GM12878 (cell line): ENCODE results near the gene PRAMEF2. TPM values are rescaled to one million over a fixed set of nuclear protein-coding genes. Genes with fewer than 3 reads are reported as not detected.
"Not testable (repeated sequence)": the region's sequence is repeated elsewhere in the genome, so short reads cannot be mapped to it uniquely, and the experiment has no call there.

Source experiments
- ATAC-seq: fragments of 200-7000 bp; cut with Tn5 transposase; 3 replicates; pipeline ENCODE4 v1.9.1; 2020; ENCODE audit warnings: mild to moderate bottlenecking, moderate library complexity
- BruUV-seq: library from RNA; stranded (reverse); fragments of 400-500 nt; replicated peaks from 2 replicates; lab custom pipeline; 2021; lab: Mats Ljungman, UMichigan
- CTCF ChIA-PET: fragments of 300-600 bp; sonication (Branson Sonifier 250); formaldehyde crosslinking; extraction: SDS; loops from one replicate; lab custom pipeline; 2021; ENCODE audit warnings: inconsistent platforms; lab: Yijun Ruan, JAX
- POLR2A ChIA-PET: fragments of 350-600 bp; formaldehyde crosslinking; extraction: SDS; loops from one replicate; lab custom pipeline; 2021; ENCODE audit warnings: inconsistent platforms; lab: Charles Lee
- RAD21 ChIA-PET: fragments of 300-600 bp; sonication (Branson Sonifier 250); formaldehyde crosslinking; loops from one replicate; lab custom pipeline; 2023; ENCODE audit warnings: antibody characterized with exemption; ENCODE audit not compliant: unreplicated experiment; lab: Charles Lee
- SMC1A ChIA-PET: fragments of 300-600 bp; sonication (Branson Sonifier 250); formaldehyde crosslinking; loops from one replicate; lab custom pipeline; 2023; ENCODE audit not compliant: unreplicated experiment, uncharacterized antibody; lab: Charles Lee
- DNase-seq: peaks from one replicate; pipeline ENCODE4 v3.0.0-alpha.2; 2011; ENCODE audit warnings: low read depth, low spot score
- FAIRE-seq: peaks from 3 replicates; lab custom pipeline; 2011; peaks lifted over from hg19 to GRCh38; lab: Jason Lieb, UNC
- H2AFZ ChIP-seq: 2 replicates; pipeline ENCODE4 v1.6.0; 2011; ENCODE audit warnings: low read depth, low read length, control low read depth; ENCODE audit not compliant: control insufficient read depth
- H3K27ac ChIP-seq: 2 replicates; pipeline ENCODE4 v1.5.1; 2011; ENCODE audit warnings: control low read depth; ENCODE audit not compliant: control insufficient read depth, insufficient read depth
- H3K27me3 ChIP-seq, 2 experiments: replicated peaks in 1 of 2; 2 replicates each; pipeline versions ENCODE4 v1.6.0 to v1.6.1; 2011; ENCODE audit warnings: low read length in 1 of 2; ENCODE audit not compliant: control insufficient read depth in 2 of 2, insufficient read depth in 2 of 2
- H3K36me3 ChIP-seq, 2 experiments: 2 replicates each; pipeline ENCODE4 v1.5.1; 2011; ENCODE audit warnings: low read length in 1 of 2; ENCODE audit not compliant: control insufficient read depth in 2 of 2, insufficient read depth in 2 of 2
- H3K4me1 ChIP-seq: 2 replicates; pipeline ENCODE4 v1.6.1; 2011; ENCODE audit warnings: mild to moderate bottlenecking, low read length, moderate library complexity, mixed read lengths; ENCODE audit not compliant: control insufficient read depth, insufficient read depth
- H3K4me2 ChIP-seq: 2 replicates; pipeline ENCODE4 v1.6.0; 2011; ENCODE audit warnings: control low read depth; ENCODE audit not compliant: control insufficient read depth, insufficient read depth
- H3K4me3 ChIP-seq: fragments of 200-600 bp; sonication (generic); 2 replicates; pipeline ENCODE4 v1.5.1; 2016
- H3K79me2 ChIP-seq: 2 replicates; pipeline ENCODE4 v1.6.0; 2011; ENCODE audit warnings: low read length; ENCODE audit not compliant: control insufficient read depth, insufficient read depth
- H3K9ac ChIP-seq: 2 replicates; pipeline ENCODE4 v1.8.0; 2011; ENCODE audit warnings: low read length, control low read depth, mixed read lengths; ENCODE audit not compliant: control insufficient read depth, insufficient read depth
- H3K9me3 ChIP-seq: replicated peaks from 3 replicates; pipeline ENCODE4 v1.5.1; 2011; ENCODE audit warnings: mild to moderate bottlenecking, low read length; ENCODE audit not compliant: control insufficient read depth, insufficient read depth
- H4K20me1 ChIP-seq: 2 replicates; pipeline ENCODE4 v1.6.0; 2011; ENCODE audit not compliant: control insufficient read depth, insufficient read depth
- JUNB ChIP-seq: IDR thresholded peaks from 2 replicates; pipeline ENCODE4 v1.6.1; 2016; ENCODE audit warnings: antibody characterized with exemption, mild to moderate bottlenecking
- WGBS: methylation state at CpG from one replicate; pipeline ENCODE4 v1.1.6; 2016; ENCODE audit warnings: low lambda C conversion rate; ENCODE audit not compliant: insufficient replicate concordance, insufficient coverage; ENCODE audit errors: missing lambda C conversion rate; 5-methylcytosine and 5-hydroxymethylcytosine counted together
- in situ Hi-C: fragments of 300-500 bp; cut with MboI; formaldehyde crosslinking; loops from 9 replicates; pipeline ENCODE4 v1.14.3; 2018; ENCODE audit warnings: mixed read lengths
- intact Hi-C: fragments of 100-400 bp; cut with micrococcal nuclease; formaldehyde crosslinking; loops from one replicate; pipeline ENCODE4 v1.14.2; 2022; ENCODE audit not compliant: unreplicated experiment
- polyA plus RNA-seq, 11 experiments: library from polyadenylated mRNA; depleted of rRNA in 4 of 11; unstranded in 6 of 11; stranded (reverse) in 5 of 11; fragments of >200 nt; fragmentation: Nextera tagmentation in 4 of 11; fragmentation: Illumina TruSeq in 1 of 11; extraction: Ambion mirVana in 4 of 11; extraction: Trizol in 1 of 11; gene quantifications; 1 replicate in 1 of 11; 2 replicates in 10 of 11; pipeline versions ENCODE4 v1.2.1 to v1.2.3, GENCODE V29; 2011 to 2016; ENCODE audit warnings: inconsistent platforms in 2 of 11, missing spikeins in 2 of 11, low read depth in 1 of 11
- total RNA-seq, 4 experiments: library from RNA; depleted of rRNA in 3 of 4; stranded (reverse); fragments of >200 nt in 3 of 4; fragmentation: Illumina TruSeq in 1 of 4; extraction: Trizol in 1 of 4; gene quantifications; 2 replicates each; pipeline versions ENCODE4 v1.2.1 to v1.2.3, GENCODE V29; 2013 to 2021
- TF ChIP-seq, protein P1 (sequence below): fragments of 150-350 bp; IDR thresholded peaks from 2 replicates; pipeline ENCODE4 v1.6.1; 2016; ENCODE audit warnings: low read depth, low read length

Gene PRAMEF2
- total and polyA plus RNA-seq, 10 of the 15 experiments (the other 5 are each of a cell fraction or from before 2014, with no cell fraction given), result not detected

DNA sequence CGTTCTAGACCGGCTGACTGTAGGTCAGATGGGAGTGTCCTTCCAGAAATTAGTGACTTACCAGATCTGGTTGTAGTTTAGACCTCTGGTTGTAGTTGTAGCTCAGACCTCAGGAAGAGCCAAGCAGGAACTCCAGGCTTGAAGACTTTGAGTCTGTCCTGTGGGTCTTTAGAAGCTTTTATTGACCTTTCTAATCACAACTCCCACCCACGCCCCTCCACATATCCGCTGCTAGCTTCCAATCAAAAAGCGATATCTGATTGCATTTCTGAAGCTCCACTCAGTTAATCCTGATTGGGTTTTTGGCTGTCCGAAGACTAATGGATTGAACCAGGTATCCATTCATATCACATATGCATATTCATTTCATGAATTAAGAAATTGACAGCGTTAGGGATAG, 8.3 kb upstream of the PRAMEF2 start, which contains the start of gene HNRNPCL1:
HNRNPCL1 (minus strand) TSS at position 101 of the 400 bp plus-strand sequence. CDS start 431 bp downstream, outside the sequence.
- H3K27me3 ChIP-seq, H3K9ac ChIP-seq, RAD21 ChIA-PET, H3K36me3 ChIP-seq, POLR2A ChIA-PET, in situ Hi-C loops, BruUV-seq, intact Hi-C loops, H3K4me3 ChIP-seq, FAIRE-seq, ATAC-seq, H3K4me2 ChIP-seq, H3K27ac ChIP-seq, H2AFZ ChIP-seq, H3K9me3 ChIP-seq, SMC1A ChIA-PET, H3K4me1 ChIP-seq, H4K20me1 ChIP-seq, H3K79me2 ChIP-seq, CTCF ChIA-PET, DNase-seq: not testable (repeated sequence)
- 20% methylated on average over 7 of the region's 7 CpGs for WGBS

- FAIRE-seq (no peak), DNase-seq (no peak), ATAC-seq (no peak)
- ChIA-PET POLR2A (no interaction called here), RAD21 (no interaction called here), SMC1A (no interaction called here), CTCF (no interaction called here)
- Histone ChIP-seq H3K9me3 (no peaks in the 10 kb centered on the region; the same call in 2 of the 3 replicates), H3K4me2 (no peak overlapping the region), H3K36me3 (no peaks in the 10 kb centered on the region), H4K20me1 (no peaks in the 10 kb centered on the region), H2AFZ (no peak overlapping the region), H3K27ac (no peak overlapping the region), H3K4me1 (no peaks in the 10 kb centered on the region), H3K27me3 (no peaks in the 10 kb centered on the region), H3K9ac (no peak overlapping the region), H3K4me3 (no peak overlapping the region), H3K79me2 (no peaks in the 10 kb centered on the region)
- intact Hi-C loops, result no loop called here
- in situ Hi-C loops, result no loop called here
- BruUV-seq, result no TSS peak
- TF ChIP-seq, protein P1, sequence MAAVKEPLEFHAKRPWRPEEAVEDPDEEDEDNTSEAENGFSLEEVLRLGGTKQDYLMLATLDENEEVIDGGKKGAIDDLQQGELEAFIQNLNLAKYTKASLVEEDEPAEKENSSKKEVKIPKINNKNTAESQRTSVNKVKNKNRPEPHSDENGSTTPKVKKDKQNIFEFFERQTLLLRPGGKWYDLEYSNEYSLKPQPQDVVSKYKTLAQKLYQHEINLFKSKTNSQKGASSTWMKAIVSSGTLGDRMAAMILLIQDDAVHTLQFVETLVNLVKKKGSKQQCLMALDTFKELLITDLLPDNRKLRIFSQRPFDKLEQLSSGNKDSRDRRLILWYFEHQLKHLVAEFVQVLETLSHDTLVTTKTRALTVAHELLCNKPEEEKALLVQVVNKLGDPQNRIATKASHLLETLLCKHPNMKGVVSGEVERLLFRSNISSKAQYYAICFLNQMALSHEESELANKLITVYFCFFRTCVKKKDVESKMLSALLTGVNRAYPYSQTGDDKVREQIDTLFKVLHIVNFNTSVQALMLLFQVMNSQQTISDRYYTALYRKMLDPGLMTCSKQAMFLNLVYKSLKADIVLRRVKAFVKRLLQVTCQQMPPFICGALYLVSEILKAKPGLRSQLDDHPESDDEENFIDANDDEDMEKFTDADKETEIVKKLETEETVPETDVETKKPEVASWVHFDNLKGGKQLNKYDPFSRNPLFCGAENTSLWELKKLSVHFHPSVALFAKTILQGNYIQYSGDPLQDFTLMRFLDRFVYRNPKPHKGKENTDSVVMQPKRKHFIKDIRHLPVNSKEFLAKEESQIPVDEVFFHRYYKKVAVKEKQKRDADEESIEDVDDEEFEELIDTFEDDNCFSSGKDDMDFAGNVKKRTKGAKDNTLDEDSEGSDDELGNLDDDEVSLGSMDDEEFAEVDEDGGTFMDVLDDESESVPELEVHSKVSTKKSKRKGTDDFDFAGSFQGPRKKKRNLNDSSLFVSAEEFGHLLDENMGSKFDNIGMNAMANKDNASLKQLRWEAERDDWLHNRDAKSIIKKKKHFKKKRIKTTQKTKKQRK, result no peak
- peak; percentile 17; the same call in 1 of the 2 replicates for TF ChIP-seq JUNB
- 2% methylated on average over 4 of the region's 4 CpGs for WGBS
Observed at GRCh38 chr1:12851779-12852178, 5.1 kb upstream of the PRAMEF2 start.

DNA sequence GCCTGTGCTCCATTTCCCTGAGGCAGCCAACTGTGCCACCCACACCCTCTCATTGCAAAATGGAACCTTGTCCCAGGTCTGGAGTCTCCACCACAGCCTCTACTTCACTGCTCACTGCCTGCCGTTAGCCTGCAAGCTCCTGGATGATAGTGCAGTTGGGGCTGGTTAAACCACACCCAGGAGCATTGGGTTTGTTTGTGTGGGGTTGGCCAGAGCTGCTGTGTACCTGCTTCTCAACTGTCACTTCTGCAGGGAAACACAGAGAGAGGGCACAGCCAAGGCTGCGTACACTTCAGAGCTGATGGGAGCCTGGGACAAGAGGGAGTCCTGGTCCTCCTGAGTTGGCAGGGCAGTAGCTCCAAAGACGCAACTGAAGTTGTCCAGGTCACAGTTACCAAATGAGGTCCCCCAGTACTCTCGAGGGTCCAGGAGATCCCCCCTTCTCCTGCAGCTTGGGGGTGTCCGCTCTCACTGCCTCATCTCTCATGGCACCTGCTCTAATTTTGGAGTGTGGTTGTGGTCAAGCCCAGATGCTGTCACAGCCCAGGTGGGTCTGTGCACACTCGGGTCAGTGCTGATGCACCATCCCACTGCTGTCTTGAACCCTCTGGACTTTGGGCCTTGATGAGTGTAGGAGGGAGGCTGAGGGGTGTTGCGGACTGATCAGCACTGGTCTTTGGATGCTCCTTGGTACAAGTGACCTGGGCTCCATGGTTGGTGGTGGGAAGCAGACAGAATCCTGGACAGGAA, 6.4 kb downstream of the PRAMEF2 start:
- DNase-seq, H2AFZ ChIP-seq, H3K79me2 ChIP-seq, SMC1A ChIA-PET, H3K4me2 ChIP-seq, intact Hi-C loops, H3K4me3 ChIP-seq, FAIRE-seq, H3K9me3 ChIP-seq, BruUV-seq, POLR2A ChIA-PET, RAD21 ChIA-PET, H4K20me1 ChIP-seq, CTCF ChIA-PET, H3K27me3 ChIP-seq, H3K36me3 ChIP-seq, H3K9ac ChIP-seq, H3K4me1 ChIP-seq, in situ Hi-C loops, H3K27ac ChIP-seq, ATAC-seq: not testable (repeated sequence)
- 29% methylated on average over 2 of the region's 7 CpGs for WGBS
